GM12892 (cell line): Measurements from ENCODE around the gene RICTOR.
"Not testable (repeated sequence)": the region's sequence is repeated elsewhere in the genome, so short reads cannot be mapped to it uniquely, and the experiment has no call there.

ENCODE experiments used
- DNase-seq: peaks from one replicate; pipeline ENCODE4 v3.0.0; 2011; ENCODE audit not compliant: insufficient read length
- FAIRE-seq: peaks from 2 replicates; lab custom pipeline; 2011; peaks lifted over from hg19 to GRCh38; lab: Jason Lieb, UNC
- POLR2A ChIP-seq: IDR thresholded peaks from 2 replicates; pipeline ENCODE4 v1.6.1; 2011; ENCODE audit warnings: low read depth, low read length, control low read depth
- POLR2AphosphoS5 ChIP-seq: IDR thresholded peaks from 2 replicates; pipeline ENCODE4 v1.6.1; 2011; ENCODE audit warnings: low read depth, low read length, control low read depth
- TAF1 ChIP-seq: IDR thresholded peaks from 2 replicates; pipeline ENCODE4 v1.6.1; 2011; ENCODE audit warnings: low read depth, mild to moderate bottlenecking, control low read depth, low read length, borderline replicate concordance

Gene RICTOR

GRCh38 chr5:39005566-39006232 lies 68.5 kb downstream of the RICTOR start:
- FAIRE-seq = no peak
- TF ChIP-seq POLR2AphosphoS5 = no peak
- TF ChIP-seq POLR2A = no peak
- TF ChIP-seq TAF1 = no peak
- DNase-seq = no peak

DNA sequence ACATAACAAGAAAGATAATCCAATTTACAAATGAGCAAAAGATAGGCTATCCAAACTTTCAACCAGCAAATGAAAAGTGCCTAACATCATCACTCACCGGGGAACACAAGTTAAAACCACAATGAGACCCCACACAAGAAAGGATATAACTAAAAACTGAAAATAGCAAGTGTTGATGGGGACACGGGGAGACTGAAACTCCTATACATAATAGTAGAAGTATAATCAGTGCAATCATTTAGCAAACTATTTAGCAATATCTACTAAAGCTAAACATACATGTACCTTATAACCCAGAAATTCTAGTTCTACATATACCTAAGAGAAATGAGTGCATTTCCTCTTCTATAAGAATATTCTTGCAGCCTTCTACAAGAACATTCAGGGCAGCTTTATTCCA lies 72.5 kb downstream of the RICTOR start:
- TF ChIP-seq POLR2AphosphoS5 (no peak), POLR2A (no peak), TAF1 (no peak)
- FAIRE-seq (no peak), DNase-seq (no peak)

- TF ChIP-seq TAF1 (no peak), POLR2A (no peak), POLR2AphosphoS5 (no peak)
- FAIRE-seq = peak; percentile 40
Measured at GRCh38 chr5:38999037-38999436, 75.2 kb downstream of the RICTOR start.

GRCh38 chr5:38997591-38997990 lies 76.6 kb downstream of the RICTOR start:
- TF ChIP-seq POLR2A = no peak
- no peak for TF ChIP-seq TAF1
- no peak for TF ChIP-seq POLR2AphosphoS5
- DNase-seq = no peak
- no peak for FAIRE-seq

More at GRCh38 chr5:38999037-38999436, 75.2 kb downstream of the RICTOR start:
- DNase-seq = no peak

- no peak for TF ChIP-seq POLR2AphosphoS5
- TF ChIP-seq POLR2A = no peak
- no peak for TF ChIP-seq TAF1
- no peak for DNase-seq
- FAIRE-seq = peak; percentile 17
Measured at GRCh38 chr5:38996123-38996522, 78.1 kb downstream of the RICTOR start.

- TF ChIP-seq POLR2A (no peak), TAF1 (no peak)
- FAIRE-seq (no peak), DNase-seq (peak; percentile 2)
Measured at GRCh38 chr5:38994324-38994927, 79.8 kb downstream of the RICTOR start.

DNA sequence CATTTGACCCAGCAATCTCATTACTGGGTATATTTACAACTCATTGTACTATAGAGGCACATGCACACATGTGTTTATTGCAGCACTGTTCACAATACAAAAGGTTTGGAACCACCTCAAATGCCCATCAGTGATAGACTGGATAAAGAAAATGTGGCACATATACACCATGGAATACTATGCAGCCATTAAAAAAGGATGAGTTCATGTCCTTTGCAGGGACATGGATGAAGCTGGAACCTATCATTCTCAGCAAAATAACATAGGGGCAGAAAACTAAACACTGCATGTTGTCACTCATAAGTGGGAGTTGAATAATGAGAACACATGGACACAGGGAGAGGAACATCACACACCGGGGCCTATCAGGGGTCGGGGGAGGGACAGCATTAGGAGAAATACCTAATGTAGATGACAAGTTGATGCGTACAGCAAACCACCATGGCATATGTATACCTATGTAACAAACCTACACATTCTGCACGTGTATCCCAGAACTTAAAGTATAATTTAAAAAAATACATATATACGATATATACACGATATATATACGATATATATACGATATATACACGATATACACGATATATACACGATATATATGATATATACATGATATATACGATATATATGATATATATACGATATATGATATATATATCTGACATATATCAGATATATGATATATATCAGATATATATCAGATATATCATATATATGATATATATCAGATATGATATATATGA lies 84.1 kb downstream of the RICTOR start:
- not testable (repeated sequence) for FAIRE-seq, DNase-seq

GRCh38 chr5:38985909-38986452 lies 88.2 kb downstream of the RICTOR start:
- DNase-seq (no peak), FAIRE-seq (no peak)
- no peak for TF ChIP-seq POLR2A
- TF ChIP-seq POLR2AphosphoS5 = no peak
- TF ChIP-seq TAF1 = no peak

- DNase-seq (no peak), FAIRE-seq (no peak)
- no peak for TF ChIP-seq POLR2AphosphoS5
- no peak for TF ChIP-seq POLR2A
- no peak for TF ChIP-seq TAF1
Measured at GRCh38 chr5:38979535-38979934, 94.7 kb downstream of the RICTOR start.

GRCh38 chr5:38978036-38978435 lies 96.2 kb downstream of the RICTOR start:
- DNase-seq = no peak
- no peak for FAIRE-seq

DNA sequence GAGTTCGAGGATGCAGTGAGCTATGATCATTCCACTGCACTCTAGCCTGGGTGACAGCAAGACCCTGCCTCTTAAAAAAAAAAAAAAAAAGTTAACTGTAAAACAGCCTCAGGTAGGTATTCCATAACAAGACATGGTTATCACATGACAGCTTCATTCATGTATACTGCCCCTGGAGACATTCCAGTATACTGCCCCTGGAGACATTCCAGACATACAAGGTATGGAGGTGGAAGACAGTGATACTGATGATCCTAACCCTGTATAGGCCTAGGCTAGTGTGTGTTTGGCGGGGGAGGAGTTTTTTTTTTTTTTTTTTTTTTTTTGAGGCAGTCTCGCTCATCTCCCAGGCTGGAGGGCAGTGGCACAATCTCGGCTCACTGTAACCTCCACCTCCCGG lies 105.5 kb downstream of the RICTOR start:
- FAIRE-seq = no peak
- TF ChIP-seq POLR2AphosphoS5 = no peak
- no peak for TF ChIP-seq TAF1
- TF ChIP-seq POLR2A = no peak
- no peak for DNase-seq

More at GRCh38 chr5:38978036-38978435, 96.2 kb downstream of the RICTOR start:
- TF ChIP-seq TAF1 (no peak), POLR2A (no peak), POLR2AphosphoS5 (no peak)
